Medulla oblongata (tissue), 1 donor: Measurements from ENCODE around the gene SORCS1.

ENCODE experiments used
- DNase-seq: peaks from one replicate; pipeline ENCODE4 v3.0.0-alpha.2; 2015; ENCODE audit errors: extremely low spot score

Gene SORCS1

DNA sequence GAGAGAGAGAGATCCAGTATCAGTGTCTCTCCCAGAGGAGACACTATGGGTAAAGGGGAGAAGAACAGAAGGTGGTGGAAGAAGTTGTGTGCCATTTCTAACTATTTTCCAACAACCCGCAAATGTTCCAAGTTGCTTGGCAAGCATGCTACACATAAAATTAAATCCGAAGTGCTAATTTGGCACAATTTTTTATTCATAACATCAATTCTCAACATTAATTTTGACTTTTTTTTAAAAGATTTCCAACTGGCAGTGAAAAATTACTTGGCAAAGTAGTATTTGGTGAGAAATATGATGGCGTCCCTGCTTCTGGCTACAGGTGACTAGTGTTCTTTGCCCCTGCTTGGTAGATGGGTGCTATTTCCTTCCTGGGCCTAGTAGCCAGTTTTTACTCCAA, 622.0 kb downstream of the SORCS1 start:
- no peak for DNase-seq

DNA sequence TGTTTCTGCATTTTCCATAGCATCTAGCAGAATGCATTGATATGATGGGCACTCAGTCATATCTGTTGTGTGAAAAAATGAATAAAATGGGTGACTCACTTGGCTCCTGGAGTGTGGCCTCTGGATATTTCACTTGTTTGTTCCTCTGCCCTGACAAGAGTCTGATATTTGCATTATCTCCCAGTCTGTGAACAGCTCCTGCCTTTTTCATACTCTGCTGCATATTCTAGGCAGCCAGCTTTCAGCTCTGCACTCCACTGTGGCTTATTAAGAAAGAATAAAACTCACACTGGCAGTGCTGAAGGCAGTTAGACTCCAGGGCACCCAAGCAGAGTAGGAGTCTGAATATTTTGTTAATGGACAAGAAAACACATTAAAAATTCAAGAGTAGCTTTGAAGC, 623.9 kb downstream of the SORCS1 start:
- no peak for DNase-seq

DNA sequence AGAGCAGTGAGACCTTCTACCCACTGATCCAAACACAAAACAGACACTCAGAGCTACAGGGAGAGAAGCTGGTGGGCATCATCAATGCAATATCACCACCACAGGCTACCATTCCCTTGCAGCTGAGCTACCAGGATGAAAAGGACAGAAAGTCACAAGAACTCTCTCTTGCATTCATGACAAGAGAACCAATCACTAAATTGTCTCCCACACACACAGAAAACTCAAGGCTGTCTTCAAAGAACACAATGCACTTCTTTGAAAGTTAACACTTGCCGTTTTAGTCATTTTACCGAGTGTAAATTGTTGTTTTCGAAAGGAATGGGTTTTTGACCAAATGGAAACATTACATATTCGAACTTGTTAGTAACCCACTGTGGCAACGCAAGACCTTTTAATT, 626.6 kb downstream of the SORCS1 start:
- peak; percentile 55 for DNase-seq

DNA sequence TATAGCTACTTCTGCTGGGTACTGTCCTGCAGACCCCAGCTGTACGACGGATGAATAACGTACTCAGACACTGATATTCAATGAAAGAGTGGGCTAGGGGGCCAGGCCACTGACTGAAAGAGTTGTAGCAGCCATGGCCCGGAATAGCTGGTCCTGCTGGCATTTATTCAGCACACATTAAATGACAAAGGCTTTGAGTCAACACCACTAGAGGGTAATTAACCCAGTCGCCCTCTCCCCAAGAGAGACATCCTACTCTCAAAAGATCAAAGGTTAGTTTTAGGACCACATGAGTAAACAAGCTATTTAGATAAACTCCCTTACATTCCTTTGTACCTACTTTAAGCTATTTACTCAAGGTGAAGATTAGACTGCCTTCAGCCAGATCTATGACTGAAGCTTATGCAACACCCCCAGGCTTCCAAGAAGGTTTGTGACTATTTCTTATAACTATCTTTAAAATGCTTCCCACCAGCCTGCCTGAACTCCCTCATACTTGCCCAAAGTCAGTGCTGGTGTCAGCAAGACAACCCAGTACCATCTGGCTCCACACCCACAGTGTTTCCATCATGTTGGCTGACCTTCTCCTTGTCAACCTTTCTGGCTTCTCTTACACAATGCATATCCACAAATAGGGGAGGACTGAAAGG, 629.1 kb downstream of the SORCS1 start:
- no peak for DNase-seq

DNA sequence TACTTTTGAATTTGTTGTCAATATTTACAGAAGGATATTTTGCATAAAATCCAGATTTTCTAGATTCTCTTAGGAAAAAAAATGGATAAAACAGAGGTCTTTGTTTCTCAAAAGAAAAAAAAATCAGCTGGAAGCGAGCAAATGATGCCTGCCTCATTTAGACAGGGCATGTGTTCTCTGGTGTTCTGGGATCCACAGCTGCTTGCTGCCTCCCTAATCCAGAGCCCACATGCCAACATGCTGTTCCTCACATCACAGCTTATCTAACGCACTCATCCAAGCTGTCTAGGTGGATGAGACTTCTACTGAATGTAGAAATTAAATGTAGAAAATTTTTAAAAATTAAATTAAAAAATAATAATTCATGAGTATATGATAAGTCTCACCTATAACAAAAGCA, 630.1 kb downstream of the SORCS1 start:
- peak; percentile 27 for DNase-seq

DNA sequence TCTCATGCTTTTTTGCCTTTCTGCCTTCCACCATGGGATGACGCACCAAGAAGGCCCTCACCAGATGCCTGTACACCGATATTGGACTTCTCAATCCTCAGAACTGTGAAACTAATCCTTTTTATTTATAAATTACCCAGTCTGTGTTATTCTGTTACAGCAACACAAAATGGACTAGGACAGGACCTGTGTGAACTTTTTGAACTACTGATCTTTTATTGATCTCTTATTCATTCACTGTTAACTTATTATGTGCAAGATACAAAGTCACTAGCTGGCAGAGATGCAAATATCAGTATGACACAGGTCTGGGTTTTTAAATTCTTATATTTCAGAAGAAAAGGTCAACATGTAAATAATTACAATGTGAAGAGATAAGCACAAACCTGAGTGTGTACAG, 635.8 kb downstream of the SORCS1 start:
- no peak for DNase-seq

DNA sequence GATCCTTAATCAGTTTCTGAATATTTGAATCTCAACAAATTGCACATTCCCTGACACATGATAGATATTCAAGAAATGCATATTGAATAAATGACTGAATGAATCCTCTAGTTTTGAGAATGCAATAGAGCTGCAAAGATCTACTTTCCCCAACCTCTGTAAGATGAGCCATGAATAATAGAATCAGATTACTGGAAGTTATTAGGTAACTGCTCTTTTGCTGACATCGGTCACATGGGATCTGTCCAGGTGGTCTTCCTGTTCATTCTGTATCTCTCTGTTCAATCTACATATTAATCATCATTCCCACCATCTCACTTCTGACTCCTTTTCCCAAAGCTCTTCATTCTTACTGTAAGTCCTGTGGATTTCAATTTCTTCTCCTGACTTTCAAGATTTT, 638.7 kb downstream of the SORCS1 start:
- no peak for DNase-seq
